Parietal lobe (tissue), 1 donor: ENCODE results near the gene LAMTOR5. TPM values are rescaled to one million over a fixed set of nuclear protein-coding genes. Genes with fewer than 3 reads are reported as not detected.

ENCODE experiments used
- total RNA-seq: library from RNA; depleted of rRNA; stranded (reverse); fragments of >200 nt; gene quantifications from one replicate; pipeline ENCODE4 v1.2.3, GENCODE V29; 2014

Gene LAMTOR5
- total RNA-seq: 30.0 TPM

GRCh38 chr1:110407260-110408210 lies at the start of gene LAMTOR5:
Gene LAMTOR5 (minus strand): TSS chr1:110407694. CDS start chr1:110407620, 74 bp downstream.

GRCh38 chr1:110450929-110451328 lies 43.4 kb upstream of the LAMTOR5 start, which contains the start of gene PROK1:
Gene PROK1 (plus strand): TSS chr1:110451149. CDS start chr1:110451217, 68 bp downstream.

GRCh38 chr1:110390692-110391245 lies 16.7 kb downstream of the LAMTOR5 start, which contains the start of gene SLC16A4:
Gene SLC16A4 (minus strand): TSS chr1:110391026. CDS start chr1:110389323, 1,703 bp downstream.

Other genes with a start within 250 kb of the LAMTOR5 start
- gene KCNC4, start 197.4 kb downstream of the LAMTOR5 start, total RNA-seq: 5.9 TPM
- 74.5 TPM for gene RBM15, start 68.3 kb downstream of the LAMTOR5 start, total RNA-seq
- gene SLC16A4, start 16.7 kb downstream of the LAMTOR5 start, total RNA-seq: 4.7 TPM
- not detected for gene PROK1, start 43.5 kb upstream of the LAMTOR5 start, total RNA-seq
- not detected for gene KCNA10, start 111.5 kb upstream of the LAMTOR5 start, total RNA-seq
- 8.8 TPM for gene KCNA2, start 198.7 kb upstream of the LAMTOR5 start, total RNA-seq